ENCODE measurements around the gene SWI5.

The SWI5 gene

GRCh38 chr9:128280084-128280622, 4.1 kb downstream of the SWI5 start:
- no peak for TF ChIP-seq CTCF (conservative IDR thresholded peaks at IDR 0.05; ENCODE audit: low read depth, low read length)
- H3K36me3 ChIP-seq (ENCODE audit: insufficient read depth): no peaks in the 10 kb centered on the region
- H3K4me2 ChIP-seq: no peak overlapping the region
- H2AFZ ChIP-seq (ENCODE audit: low read depth): no peak overlapping the region
- H4K20me1 ChIP-seq (ENCODE audit: insufficient read depth): no peaks in the 10 kb centered on the region
- no peaks in the 10 kb centered on the region for H3K27me3 ChIP-seq (ENCODE audit: insufficient read depth, low read depth)
- no peak overlapping the region for H3K9ac ChIP-seq
- H3K4me3 ChIP-seq (IDR thresholded peaks at IDR 0.05; ENCODE audit: insufficient read depth, low read depth, low read length): no peak overlapping the region
- H3K27ac ChIP-seq: no peak overlapping the region
- no peaks in the 10 kb centered on the region for H3K4me1 ChIP-seq (ENCODE audit: low read depth, poor library complexity, severe bottlenecking)
- peaks cover 3% of the 10 kb centered on the region; the same call in 1 of the 2 replicates for H3K79me2 ChIP-seq (ENCODE audit: insufficient read depth, low read depth)

GRCh38 chr9:128282500-128282899, 6.4 kb downstream of the SWI5 start:
- no peak overlapping the region for H3K4me3 ChIP-seq (IDR thresholded peaks at IDR 0.05; ENCODE audit: insufficient read depth, low read depth, low read length)
- TF ChIP-seq CTCF (conservative IDR thresholded peaks at IDR 0.05; ENCODE audit: low read depth, low read length): no peak
- H3K27ac ChIP-seq: no peak overlapping the region
- no peaks in the 10 kb centered on the region for H3K36me3 ChIP-seq (ENCODE audit: insufficient read depth)
- no peak overlapping the region for H3K9ac ChIP-seq
- H3K4me1 ChIP-seq (ENCODE audit: low read depth, poor library complexity, severe bottlenecking): no peaks in the 10 kb centered on the region
- no peak overlapping the region for H3K4me2 ChIP-seq
- no peaks in the 10 kb centered on the region for H4K20me1 ChIP-seq (ENCODE audit: insufficient read depth)
- no peaks in the 10 kb centered on the region for H3K79me2 ChIP-seq (ENCODE audit: insufficient read depth, low read depth)
- no peak overlapping the region for H2AFZ ChIP-seq (ENCODE audit: low read depth)
- H3K27me3 ChIP-seq (ENCODE audit: insufficient read depth, low read depth): no peaks in the 10 kb centered on the region

- no peak overlapping the region for H2AFZ ChIP-seq (ENCODE audit: low read depth)
- H3K9ac ChIP-seq: no peak overlapping the region
- peaks cover 3% of the 10 kb centered on the region for H3K4me1 ChIP-seq (ENCODE audit: low read depth, poor library complexity, severe bottlenecking)
- H3K79me2 ChIP-seq (ENCODE audit: insufficient read depth, low read depth): no peaks in the 10 kb centered on the region
- no peaks in the 10 kb centered on the region for H4K20me1 ChIP-seq (ENCODE audit: insufficient read depth)
- no peak overlapping the region for H3K4me3 ChIP-seq (IDR thresholded peaks at IDR 0.05; ENCODE audit: insufficient read depth, low read depth, low read length)
- H3K4me2 ChIP-seq: no peak overlapping the region
- no peaks in the 10 kb centered on the region for H3K36me3 ChIP-seq (ENCODE audit: insufficient read depth)
- no peak for TF ChIP-seq CTCF (conservative IDR thresholded peaks at IDR 0.05; ENCODE audit: low read depth, low read length)
- no peak overlapping the region for H3K27ac ChIP-seq
- no peaks in the 10 kb centered on the region for H3K27me3 ChIP-seq (ENCODE audit: insufficient read depth, low read depth)
These were observed 9.1 kb downstream of the SWI5 start for GRCh38 chr9:128285033-128285784.

- Histone ChIP-seq H3K79me2 (ENCODE audit: insufficient read depth, low read depth) (no peaks in the 10 kb centered on the region), H3K27me3 (ENCODE audit: insufficient read depth, low read depth) (no peaks in the 10 kb centered on the region), H3K36me3 (ENCODE audit: insufficient read depth) (no peaks in the 10 kb centered on the region), H4K20me1 (ENCODE audit: insufficient read depth) (no peaks in the 10 kb centered on the region), H3K4me1 (ENCODE audit: low read depth, poor library complexity, severe bottlenecking) (peaks cover 3% of the 10 kb centered on the region), H3K27ac (no peak overlapping the region), H3K9ac (no peak overlapping the region), H3K4me3 (IDR thresholded peaks at IDR 0.05; ENCODE audit: insufficient read depth, low read depth, low read length) (no peak overlapping the region), H2AFZ (ENCODE audit: low read depth) (no peak overlapping the region), H3K4me2 (no peak overlapping the region)
- TF ChIP-seq CTCF (conservative IDR thresholded peaks at IDR 0.05; ENCODE audit: low read depth, low read length): no peak
These were observed 10.4 kb downstream of the SWI5 start for GRCh38 chr9:128286440-128286839.
